NCI-H2227 treated with DMSO at 0.1 percent for 48 hours (cell line): ENCODE measurements around the gene KRT24.
"Not testable (repeated sequence)": the region's sequence is repeated elsewhere in the genome, so short reads cannot be mapped to it uniquely, and the experiment has no call there.

ENCODE experiments used
- DNase-seq: peaks from one replicate; lab custom pipeline; 2025; lab: John Stamatoyannopoulos, UW

KRT24 gene

DNA sequence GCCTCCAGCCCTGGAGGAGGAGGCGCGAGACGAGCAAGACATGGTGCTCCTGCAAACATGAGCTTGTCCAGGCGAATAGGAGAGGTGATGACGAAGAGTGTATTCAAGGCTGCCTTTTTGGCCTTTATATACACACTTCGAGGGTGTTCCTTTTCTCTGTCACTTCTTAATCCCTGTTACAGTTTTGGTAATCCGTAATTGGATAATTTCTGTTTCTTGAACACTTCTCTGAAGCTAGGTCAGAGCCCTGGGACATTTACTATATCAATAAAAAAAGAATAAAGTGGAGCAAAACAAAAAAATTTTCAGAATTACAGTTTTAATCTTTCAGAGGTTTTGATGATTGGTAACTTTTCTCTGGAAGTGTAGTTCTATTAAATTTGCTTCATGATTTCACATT lies at the start of gene KRT24:
TSS of gene KRT24 (minus strand) at position 101 of the 400 bp plus-strand sequence. CDS start at position 42, 59 bp downstream.
- DNase-seq: no peak

DNA sequence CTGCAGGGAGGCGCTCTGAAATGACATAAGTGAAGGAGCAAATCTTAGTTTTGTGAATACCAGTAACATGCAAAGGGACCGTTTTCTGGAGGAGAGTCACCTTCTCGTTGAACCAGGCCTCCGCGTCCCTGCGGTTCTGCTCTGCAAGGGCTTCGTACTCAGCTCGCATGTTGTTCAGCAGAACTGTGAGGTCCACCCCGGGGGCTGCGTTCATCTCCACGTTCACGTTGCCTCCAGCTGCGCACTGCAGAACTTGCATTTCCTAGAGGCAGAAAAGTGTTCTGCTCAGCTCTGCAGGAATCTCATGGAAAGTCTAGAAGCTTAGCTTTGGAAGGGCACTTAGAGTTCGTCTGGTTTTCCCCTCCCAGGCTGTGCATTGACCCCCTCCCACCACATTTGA lies 47.5 kb upstream of the KRT24 start:
- no peak for DNase-seq

DNA sequence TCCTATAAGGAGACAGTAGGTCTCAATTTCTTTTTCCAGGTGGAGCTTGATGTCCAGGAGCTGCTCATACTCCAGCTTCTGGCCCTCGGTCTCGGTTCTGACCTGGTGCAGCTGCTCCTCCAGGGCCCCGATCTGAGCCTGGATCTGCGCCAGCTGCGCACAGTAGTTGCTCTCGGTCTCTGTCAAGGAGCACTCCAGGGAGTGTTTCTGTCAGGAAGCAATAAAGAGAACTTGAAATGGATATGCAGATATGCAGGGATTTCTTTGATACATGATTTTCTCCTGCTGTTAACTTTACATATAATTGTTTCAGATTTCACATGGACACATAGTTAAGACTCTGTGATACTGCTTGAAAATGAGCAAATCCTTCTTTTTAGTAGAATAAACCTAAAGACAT lies 46.8 kb upstream of the KRT24 start:
- no peak for DNase-seq

DNA sequence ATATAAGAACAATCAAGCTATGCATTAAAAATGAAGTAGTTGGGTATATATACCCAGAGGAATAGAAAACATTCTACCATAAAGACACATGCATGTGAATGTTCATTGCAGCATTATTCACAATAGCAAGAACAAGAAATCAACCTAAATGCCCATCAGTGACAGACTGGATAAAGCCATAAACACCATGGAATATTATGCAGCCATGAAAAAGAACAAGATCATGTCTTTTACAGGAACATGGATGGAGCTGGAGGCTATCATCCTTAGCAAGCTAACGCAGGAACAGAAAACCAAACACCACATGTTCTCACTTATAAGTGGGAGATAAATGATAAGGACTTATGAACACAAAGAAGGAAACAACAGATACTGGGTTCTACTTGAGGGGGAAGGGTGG lies 45.1 kb upstream of the KRT24 start:
- DNase-seq: not testable (repeated sequence)

- DNase-seq: no peak
Observed at GRCh38 chr17:40738553-40738952, 35.0 kb upstream of the KRT24 start.

- DNase-seq: no peak
Observed at GRCh38 chr17:40735016-40735415, 31.5 kb upstream of the KRT24 start.

DNA sequence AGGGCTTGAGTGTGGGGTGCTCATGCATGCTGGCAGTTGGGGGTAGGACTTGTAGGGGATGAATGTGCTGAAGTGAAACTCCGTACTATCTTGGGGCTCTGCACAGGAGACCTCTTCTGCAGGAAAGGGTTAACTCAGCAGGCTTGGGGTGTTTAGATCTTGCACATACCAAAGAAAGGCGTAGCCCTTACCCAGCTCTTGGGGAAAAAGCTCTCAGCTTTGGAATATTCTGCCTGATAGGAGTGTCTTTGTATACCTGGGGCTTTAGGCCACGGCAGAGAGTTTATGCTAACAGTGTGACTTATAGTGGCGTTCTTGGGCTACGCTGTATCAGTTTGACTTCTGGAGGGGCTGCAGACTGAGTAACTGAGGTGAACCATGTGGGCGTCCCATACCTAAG lies 30.5 kb upstream of the KRT24 start:
- DNase-seq: no peak

DNA sequence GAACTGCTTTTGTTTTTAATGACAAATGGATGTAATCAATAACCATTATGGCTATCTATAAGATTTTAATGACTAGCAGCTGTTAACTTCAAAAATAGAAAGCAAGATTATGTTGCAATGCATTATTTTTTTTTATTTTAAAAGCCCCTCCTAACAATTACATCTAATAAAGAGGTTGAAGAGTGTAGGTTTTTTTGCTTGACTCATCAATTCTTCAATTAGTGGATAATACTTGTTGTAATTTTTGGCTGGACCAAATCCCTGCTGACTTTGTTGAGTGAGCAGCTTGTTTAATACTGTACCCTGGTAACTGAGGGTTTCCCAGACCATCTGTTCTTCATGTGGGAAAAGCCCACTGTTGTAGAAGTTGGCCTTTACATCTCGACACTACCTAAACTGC lies 27.4 kb upstream of the KRT24 start:
- no peak for DNase-seq

DNA sequence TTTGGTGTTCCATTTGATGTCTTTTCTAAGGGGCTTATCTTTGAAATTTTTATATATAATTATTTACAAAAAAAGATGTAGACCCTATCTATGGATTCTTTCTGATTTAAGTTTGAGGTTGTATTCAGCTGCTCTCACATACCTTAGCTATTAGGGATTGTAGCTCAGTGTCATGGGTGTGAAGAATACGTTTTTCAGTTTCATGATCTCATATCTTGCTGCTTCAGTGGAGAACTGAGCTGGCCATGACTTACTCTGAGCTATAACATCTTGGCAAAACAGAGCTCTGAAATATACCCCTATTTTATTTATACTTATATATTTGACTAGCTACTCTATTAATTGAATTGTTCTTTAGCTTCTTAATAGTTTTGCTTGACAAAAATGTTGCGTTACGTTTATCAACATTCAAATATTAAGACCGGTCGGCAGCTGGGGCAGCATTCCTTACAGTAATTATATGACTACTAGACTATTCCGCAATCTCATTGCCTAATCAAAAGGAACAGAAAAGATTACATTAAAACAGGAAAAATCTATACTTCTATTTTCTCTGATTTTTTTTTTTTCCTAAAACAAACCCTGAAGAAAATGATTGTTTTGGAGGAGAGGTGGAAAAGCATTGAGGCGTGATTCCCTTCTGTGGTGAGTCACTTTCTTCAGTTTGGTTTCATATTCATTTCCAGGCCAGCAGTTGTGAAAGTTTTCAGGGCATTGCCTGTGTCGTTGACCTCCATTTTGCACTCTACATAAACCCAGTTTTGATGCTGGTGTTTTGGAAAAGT lies 24.1 kb upstream of the KRT24 start:
- DNase-seq: no peak

DNA sequence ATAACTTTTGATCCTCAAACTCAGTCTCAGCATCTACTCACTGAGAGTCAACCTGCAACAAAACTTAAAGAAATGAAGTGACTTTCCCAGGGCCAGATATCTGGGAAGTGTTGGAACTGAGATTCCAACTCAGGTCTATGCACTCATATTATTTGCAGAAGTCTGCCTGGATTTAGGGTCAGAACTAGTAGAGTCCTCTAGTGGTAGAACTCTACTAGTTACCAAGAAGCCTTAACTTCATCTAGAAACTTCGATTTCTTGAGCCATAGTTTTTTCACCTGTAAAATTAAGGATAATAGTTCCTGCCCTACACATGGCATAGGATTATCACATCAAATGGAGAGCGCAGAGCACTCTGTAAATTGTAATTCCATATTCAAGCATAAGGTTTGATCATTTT lies 23.4 kb upstream of the KRT24 start:
- DNase-seq: no peak

GRCh38 chr17:40724656-40725055 lies 21.1 kb upstream of the KRT24 start:
- no peak for DNase-seq

GRCh38 chr17:40722241-40722640 lies 18.7 kb upstream of the KRT24 start:
- DNase-seq: no peak

- DNase-seq: no peak
Observed at GRCh38 chr17:40720899-40721298, 17.3 kb upstream of the KRT24 start.

GRCh38 chr17:40718930-40719329 lies 15.4 kb upstream of the KRT24 start:
- DNase-seq: no peak

GRCh38 chr17:40717776-40718175 lies 14.2 kb upstream of the KRT24 start:
- no peak for DNase-seq

GRCh38 chr17:40714473-40714872 lies 10.9 kb upstream of the KRT24 start:
- DNase-seq: no peak

DNA sequence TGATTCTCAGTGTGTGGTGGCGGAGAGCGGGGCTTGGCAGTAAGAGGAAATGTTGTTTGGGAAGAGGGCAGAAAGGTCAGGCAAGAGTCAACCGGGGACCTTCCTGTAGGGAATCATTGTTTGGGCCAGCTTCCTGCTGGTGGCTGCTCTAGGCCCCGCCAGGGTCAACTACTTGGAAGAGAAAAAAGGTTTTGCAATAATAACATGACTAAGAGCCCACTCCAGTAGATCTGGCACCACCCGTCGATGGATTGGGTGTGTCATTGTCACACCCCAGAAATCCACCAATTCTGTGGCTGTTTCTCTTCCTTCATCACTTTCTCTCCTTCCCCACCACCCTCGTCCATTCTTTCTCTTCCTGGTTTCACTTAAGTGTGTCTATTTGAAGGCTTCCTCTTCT lies 4.2 kb upstream of the KRT24 start:
- no peak for DNase-seq

- DNase-seq: no peak
Observed at GRCh38 chr17:40705584-40705983, 2.0 kb upstream of the KRT24 start.

- DNase-seq: no peak
Observed at GRCh38 chr17:40702271-40702670, 1.3 kb downstream of the KRT24 start.

DNA sequence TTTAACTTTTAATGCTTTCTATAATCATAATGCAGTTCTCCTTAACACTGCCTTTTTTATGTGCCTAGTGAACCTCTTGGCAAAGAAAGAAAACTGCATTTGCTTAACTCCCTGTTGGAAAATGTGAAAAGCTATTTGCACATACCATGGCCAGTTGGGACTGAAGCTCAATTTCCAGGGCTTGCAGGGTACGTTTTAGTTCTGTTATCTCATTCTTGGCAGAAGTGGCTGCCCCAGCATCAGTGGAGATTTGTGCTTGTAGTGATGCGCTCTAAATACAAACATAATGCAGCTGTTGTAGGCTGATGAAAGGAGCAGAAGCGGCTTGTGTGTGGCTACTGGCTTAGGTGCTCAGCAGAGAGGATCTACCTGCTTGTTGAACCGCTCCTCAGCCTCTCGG lies 3.7 kb downstream of the KRT24 start:
- DNase-seq: no peak

GRCh38 chr17:40699371-40699770 lies 4.2 kb downstream of the KRT24 start:
- DNase-seq: no peak

- no peak for DNase-seq
Observed at GRCh38 chr17:40697297-40697696, 6.3 kb downstream of the KRT24 start.

DNA sequence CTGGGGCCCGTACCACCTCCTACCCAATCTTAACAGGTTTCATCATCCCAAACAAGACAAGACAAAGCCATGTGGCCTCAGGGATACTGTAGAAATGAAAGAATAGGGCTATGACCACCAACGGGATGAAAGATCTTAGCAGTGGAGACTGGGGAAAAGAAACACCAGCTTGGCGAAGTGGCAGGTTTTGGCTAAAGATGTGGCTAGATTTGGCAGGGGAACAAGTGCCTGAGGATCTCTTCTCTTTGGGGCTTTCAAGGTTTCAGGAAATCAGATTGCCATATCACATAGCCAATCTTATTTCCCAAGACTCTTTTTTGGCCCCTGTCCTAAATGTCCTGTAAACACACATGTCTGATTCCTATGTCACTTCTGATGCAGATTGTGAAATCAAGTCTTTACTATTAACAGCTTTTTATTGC lies 6.9 kb downstream of the KRT24 start:
- DNase-seq: no peak

DNA sequence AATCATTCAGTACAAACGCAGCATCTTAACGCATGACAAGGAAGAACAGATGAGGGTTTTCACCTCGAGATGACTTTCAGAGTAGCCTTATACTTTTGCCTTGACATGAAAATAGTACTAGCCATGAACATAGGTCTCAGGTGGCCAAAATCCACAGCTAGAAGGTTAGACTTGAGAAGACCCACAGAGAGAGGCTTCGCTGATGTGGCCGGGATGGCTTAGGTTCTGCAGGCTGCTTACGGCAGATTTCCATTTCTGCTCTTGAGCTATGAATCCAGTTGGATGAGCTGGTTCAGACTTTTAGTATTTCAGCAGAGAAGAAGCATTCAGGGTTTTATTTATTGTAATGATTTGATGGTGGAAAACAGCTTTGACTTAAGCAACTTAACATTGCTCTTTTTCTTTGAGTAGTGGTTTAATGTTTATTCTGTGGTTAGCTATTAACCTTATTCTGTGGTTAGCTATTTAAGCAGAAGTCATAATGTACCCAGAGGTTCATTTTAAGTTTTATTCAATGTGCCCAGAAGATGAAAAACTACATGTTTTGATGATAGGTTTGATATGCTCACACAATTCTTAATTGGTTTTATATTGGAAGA lies 7.6 kb downstream of the KRT24 start:
- no peak for DNase-seq
